ENCODE measurements around the gene MNAT1.
A peak's percentile ranks its signal among the peaks of the same experiment; 100 is the strongest.

Gene MNAT1

GRCh38 chr14:60790850-60791249 lies 56.3 kb downstream of the MNAT1 start:
- no peak overlapping the region for H3K4me3 ChIP-seq (ENCODE audit: control insufficient read depth, low read depth, low read length)
- DNase-seq (ENCODE audit: low read depth), result no peak
- TF ChIP-seq CTCF (IDR thresholded peaks at IDR 0.05; ENCODE audit: control insufficient read depth, insufficient read depth, low read depth, low read length, missing control alignments), result no peak

GRCh38 chr14:60796434-60796833 lies 61.9 kb downstream of the MNAT1 start:
- DNase-seq (ENCODE audit: low read depth), result no peak
- no peak overlapping the region for H3K4me3 ChIP-seq (ENCODE audit: control insufficient read depth, low read depth, low read length)
- no peak for TF ChIP-seq CTCF (IDR thresholded peaks at IDR 0.05; ENCODE audit: control insufficient read depth, insufficient read depth, low read depth, low read length, missing control alignments)

GRCh38 chr14:60800409-60800808 lies 65.8 kb downstream of the MNAT1 start:
- no peak overlapping the region for H3K4me3 ChIP-seq (ENCODE audit: control insufficient read depth, low read depth, low read length)
- no peak for TF ChIP-seq CTCF (IDR thresholded peaks at IDR 0.05; ENCODE audit: control insufficient read depth, insufficient read depth, low read depth, low read length, missing control alignments)
- DNase-seq (ENCODE audit: low read depth), result no peak

- DNase-seq (ENCODE audit: low read depth), result no peak
- TF ChIP-seq CTCF (IDR thresholded peaks at IDR 0.05; ENCODE audit: control insufficient read depth, insufficient read depth, low read depth, low read length, missing control alignments), result no peak
- H3K4me3 ChIP-seq (ENCODE audit: control insufficient read depth, low read depth, low read length), result no peak overlapping the region
These were observed 69.3 kb downstream of the MNAT1 start for GRCh38 chr14:60803871-60804270.

GRCh38 chr14:60805841-60806430 lies 71.4 kb downstream of the MNAT1 start:
- no peak overlapping the region for H3K4me3 ChIP-seq (ENCODE audit: control insufficient read depth, low read depth, low read length)
- DNase-seq (ENCODE audit: low read depth), result peak; percentile 28
- peak; percentile 6 for TF ChIP-seq CTCF (IDR thresholded peaks at IDR 0.05; ENCODE audit: control insufficient read depth, insufficient read depth, low read depth, low read length, missing control alignments)

GRCh38 chr14:60807247-60807646 lies 72.7 kb downstream of the MNAT1 start:
- no peak for DNase-seq (ENCODE audit: low read depth)
- TF ChIP-seq CTCF (IDR thresholded peaks at IDR 0.05; ENCODE audit: control insufficient read depth, insufficient read depth, low read depth, low read length, missing control alignments), result no peak
- no peak overlapping the region for H3K4me3 ChIP-seq (ENCODE audit: control insufficient read depth, low read depth, low read length)

- H3K4me3 ChIP-seq (ENCODE audit: control insufficient read depth, low read depth, low read length), result no peak overlapping the region
- TF ChIP-seq CTCF (IDR thresholded peaks at IDR 0.05; ENCODE audit: control insufficient read depth, insufficient read depth, low read depth, low read length, missing control alignments), result no peak
- no peak for DNase-seq (ENCODE audit: low read depth)
These were observed 73.4 kb downstream of the MNAT1 start for GRCh38 chr14:60807971-60808370.
